Fibroblast of gingiva (primary cell): ENCODE data around the gene PAX3.
A peak's percentile ranks its signal among the peaks of the same experiment; 100 is the strongest.

Source experiments
- DNase-seq: peaks from one replicate; pipeline ENCODE4 v3.0.0-alpha.2; 2011; ENCODE audit warnings: low read depth

Gene PAX3

DNA sequence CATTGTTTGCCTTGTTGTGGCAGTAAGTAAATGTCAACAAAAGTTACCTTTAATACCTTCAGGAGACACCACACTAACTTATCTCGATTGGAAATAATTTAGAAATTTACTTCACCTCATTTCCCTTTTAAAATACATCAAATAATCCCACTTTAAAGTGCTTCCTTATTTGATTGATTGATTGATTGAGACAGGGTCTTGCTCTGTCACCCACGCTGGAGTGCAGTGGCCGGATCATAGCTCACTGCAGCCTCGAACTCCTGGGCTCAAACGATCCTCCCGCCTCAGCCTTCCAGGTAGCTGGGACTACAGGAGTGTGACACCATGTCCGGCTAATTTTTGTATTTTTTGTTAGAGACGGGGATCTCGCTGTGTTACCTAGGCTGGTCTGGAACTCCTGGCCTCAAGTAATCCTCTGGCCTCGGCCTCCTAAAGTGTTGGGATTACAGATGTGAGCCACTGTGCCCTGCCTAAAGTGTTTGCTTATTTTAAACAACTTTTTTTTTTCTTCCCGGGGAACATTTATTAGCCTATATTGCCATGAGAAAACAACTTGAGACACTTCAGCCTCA is 12.0 kb upstream of the PAX3 start:
- DNase-seq: no peak

GRCh38 chr2:222309766-222310165 is 11.0 kb upstream of the PAX3 start:
- no peak for DNase-seq

GRCh38 chr2:222309361-222309760 is 10.6 kb upstream of the PAX3 start:
- DNase-seq: no peak

GRCh38 chr2:222307978-222308730 is 9.4 kb upstream of the PAX3 start:
- DNase-seq: no peak

DNA sequence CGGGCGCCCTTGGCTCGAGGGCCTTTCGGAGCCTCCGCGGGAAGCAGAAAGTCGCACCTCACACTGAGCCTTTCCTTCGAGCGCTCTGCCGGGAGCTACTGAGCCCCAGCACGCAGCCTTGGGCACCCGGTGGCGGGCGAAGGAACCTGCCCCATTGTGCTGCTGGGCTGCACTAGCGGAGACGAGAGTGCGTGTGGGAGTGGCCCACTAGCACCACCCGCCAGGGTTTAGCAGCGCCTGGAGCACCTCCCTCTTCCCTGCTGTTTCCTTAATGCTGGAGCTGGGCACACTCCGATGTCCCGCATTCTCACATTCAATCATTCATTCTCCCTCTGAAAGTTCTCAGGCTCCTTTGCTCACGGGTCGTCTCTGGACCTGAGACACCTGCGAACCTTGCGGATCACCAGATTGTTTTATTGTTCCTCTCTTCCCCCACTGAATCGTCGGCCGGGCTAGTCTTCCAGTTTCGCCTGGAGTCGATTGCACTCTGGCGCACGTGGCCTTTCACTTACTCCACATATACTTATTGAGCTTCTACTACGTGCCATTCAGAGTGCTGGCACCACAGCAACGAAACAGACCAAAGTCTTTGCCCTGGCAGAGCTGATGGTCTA is 8.5 kb upstream of the PAX3 start:
- DNase-seq: no peak

DNA sequence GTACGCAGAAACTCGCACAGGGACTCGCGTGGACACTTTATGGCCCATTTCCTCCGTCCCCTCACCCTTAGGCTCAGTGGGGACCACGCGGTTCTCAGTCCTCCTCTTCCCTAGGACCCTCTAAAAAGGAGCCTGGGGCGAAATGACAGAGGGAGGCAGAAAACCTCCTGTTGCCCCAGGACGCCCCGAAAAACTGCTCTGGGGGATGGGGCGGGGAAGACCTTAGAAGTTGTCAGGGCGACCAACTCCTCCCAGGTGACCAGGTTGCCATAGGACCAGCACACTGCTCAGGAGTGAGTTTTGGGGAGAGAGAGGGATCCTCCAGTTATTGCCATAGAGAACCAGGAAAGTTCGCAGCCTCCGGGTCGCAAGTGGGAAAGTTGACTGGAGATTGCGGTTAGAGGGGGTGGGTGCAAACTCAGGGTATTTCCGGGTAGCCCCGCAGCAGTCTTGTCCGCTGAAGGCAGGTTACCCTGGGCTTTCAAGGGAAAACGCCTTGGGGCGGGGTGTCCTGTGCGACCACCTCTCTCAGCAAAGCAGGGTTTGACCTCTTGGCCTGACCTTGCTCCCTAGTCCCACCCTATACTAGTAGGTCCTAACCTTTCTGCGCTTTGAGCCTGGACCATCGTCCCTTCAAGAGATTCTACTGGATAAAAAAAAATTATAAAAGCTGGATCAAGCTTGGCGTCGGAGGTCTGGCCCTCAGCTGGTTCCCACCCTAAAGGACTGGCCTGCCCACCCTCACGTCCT is 7.8 kb upstream of the PAX3 start:
- no peak for DNase-seq

GRCh38 chr2:222305516-222306392 is 7.0 kb upstream of the PAX3 start:
- peak; percentile 8 for DNase-seq

DNA sequence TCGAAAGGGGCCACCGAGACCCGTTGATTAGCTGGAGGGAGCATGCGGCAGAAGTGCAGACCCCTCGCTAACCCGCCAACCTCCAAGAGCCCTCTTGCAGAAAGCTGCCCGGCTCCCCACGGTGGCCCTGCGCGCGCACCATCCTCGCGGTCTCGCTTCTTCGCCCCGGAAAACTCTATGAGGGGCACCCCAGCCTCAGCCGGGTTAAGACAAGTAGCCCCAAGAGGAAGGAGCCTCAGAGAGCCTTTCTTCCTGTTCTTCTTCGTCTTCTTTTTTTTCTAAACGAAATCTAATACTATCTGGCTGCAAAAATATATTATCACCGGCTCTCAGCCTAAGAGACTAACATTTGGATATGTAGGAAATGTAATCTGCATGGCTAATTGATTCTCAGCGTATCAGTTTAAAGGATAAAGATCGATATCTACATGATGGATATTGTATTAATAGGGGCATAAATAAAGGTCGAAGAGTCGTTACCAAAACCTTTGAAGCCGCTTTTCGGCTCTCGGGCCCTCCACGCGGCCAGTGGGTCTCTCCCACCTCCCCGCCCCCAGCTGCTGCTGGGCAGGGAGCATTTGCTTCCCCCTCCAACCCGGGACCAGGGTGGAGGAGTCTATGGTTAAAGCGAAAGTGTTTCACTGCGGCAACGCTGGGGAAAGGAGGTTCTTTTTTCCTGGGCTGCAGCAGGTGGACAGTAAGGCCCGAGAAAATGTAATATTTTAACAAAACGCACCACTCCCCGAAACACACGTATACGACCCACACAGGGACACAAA is 6.1 kb upstream of the PAX3 start:
- no peak for DNase-seq

DNA sequence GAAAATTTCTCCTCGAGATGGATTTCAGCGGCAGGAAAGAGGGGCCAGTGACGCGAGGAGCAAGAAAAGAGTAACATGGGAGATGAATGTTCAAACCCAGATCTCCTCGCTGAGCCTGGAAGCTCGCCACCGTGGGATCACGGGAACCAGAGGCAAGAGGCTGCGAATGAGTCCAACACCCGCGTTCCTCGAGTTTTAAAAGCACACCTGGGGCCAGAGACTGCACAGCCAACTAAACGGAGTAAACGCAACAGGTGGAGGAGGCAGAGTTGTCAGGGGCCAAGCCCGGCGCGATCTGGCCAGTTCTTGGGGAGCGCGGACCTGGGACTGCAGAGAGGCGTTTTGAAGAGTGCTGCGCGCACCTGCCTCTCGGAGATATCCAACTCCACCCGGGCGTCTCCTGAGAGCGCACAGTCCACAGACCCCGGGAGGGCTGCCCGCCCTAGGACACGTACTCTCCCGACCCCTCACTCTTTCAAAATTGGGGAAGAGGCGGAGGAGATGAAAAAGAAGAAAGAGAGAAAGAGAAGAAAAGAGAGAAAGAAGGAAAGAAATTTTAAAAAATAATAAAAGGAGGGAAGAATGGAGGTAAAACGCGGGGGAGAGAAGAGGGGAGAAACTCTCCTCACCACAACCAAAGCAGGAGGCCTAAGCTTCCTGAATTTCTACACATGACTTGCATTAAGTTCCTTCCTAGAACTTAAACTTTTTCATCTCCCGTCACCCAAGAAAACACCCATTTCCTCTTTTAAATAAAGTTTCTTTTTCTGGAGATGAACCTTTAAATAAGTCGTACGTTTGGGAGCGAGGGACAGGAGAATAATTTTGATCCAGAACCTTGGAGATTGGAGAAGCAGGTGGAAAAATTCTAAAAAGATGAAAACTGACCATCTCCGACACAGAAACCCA is 5.3 kb upstream of the PAX3 start:
- DNase-seq: no peak

- DNase-seq: no peak
Measured at GRCh38 chr2:222303045-222303827, 4.4 kb upstream of the PAX3 start.

DNA sequence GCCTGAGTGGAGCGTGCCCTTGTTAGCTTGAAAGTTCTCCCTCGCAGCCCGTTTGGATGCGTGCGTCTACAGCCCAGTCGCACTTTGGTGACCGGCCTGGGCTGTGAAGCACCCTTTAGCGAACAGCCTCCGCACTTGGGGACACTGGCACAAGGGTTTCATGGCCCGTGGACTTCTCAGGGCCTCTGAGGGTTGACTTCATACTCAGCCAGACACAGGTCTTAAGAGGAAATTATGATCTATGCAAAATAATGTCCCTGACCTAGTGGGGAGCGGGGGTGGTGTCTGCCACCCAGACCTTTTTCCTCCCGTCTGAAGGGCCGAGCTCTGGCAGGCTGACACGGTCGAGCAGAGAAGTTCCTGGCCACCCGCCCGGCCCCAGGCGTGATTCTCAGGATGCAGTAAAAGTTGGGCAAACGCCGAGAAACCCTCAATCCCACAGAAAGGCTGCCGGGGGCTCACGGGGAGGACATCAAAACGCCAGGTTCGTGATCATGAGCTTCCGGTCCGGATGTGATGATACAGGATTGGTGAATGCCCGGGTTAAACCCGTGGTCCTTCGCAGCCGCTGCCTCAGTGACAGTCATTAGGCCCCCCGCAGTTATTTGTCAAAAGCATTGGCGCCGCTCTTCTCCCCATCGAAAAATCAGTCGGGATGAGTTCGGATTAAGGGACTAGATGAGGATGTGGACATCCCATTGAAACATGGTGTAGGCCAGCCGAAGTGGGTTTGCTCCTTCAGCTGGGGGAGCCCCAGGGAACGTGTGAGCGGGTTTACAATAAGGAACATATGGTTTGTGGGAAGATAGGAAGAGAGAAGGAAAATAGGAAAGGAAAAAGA is 3.6 kb upstream of the PAX3 start:
- no peak for DNase-seq

DNA sequence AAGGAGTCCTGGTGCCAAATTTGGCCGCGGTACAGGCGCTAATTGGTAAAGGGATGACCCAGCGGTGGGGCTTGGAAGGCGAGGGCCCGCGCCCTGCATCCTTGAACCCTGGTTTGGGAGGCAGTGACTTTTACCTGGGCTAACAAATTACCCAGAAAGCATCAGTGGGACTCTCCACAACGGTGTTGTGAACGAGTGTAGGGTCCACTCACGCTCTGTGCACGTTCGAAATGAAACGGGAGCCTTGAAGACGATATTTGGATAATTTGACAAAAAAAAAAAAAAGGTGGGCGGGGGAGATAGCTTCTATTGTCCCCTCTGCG is 3.0 kb upstream of the PAX3 start:
- DNase-seq: no peak

DNA sequence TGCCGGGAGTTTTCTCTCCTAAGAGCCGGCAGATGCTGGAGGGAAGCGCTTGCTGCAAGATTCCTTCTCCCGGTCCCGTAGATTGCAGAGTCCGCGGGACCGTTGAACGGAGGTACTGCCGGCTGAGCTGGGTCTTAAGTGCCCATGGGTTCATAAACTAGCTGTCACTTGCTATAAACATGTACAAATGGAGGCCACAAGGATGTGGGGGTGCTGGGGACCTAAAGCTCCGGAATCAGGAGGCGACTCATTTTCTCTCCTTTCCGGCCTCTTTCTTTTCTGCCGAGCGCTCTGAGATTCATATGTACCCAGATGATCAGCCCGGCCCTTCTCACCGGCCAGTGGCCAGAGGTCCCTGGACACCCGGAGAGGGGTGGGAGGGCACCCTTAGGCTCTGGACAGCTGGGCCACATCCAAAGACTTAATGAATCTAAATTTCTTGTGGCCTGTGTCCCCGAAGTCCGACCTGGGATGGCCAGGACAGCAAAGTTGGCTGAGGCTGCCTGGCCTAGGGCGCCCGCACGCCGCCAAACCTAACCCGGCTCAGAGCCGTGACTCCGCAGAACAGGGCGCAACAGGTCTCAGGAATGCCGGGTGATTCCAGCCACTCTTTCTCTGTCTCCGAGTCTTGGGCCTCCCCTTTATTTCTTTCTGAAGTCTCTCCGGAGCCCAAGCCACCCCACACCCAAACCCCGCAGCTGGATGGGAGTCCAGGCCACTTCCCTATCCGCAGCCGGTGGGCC is 2.4 kb upstream of the PAX3 start:
- no peak for DNase-seq

DNA sequence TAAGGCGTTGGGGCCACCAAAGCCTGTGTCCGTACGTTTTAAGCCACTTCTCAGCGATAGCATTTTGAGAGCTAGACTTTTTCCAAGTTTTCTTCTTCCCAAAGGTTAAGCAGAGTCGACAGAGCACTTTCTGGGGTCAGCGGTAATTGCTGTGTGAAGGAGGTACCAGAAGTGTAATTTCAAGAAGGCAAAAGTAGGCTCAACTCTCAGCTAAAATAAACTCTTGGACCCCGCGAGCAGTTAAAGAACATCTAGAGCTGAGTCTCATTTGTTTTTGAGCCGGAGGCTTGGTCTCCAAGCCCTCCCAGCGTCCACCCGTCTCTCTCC is 1.9 kb upstream of the PAX3 start:
- no peak for DNase-seq

DNA sequence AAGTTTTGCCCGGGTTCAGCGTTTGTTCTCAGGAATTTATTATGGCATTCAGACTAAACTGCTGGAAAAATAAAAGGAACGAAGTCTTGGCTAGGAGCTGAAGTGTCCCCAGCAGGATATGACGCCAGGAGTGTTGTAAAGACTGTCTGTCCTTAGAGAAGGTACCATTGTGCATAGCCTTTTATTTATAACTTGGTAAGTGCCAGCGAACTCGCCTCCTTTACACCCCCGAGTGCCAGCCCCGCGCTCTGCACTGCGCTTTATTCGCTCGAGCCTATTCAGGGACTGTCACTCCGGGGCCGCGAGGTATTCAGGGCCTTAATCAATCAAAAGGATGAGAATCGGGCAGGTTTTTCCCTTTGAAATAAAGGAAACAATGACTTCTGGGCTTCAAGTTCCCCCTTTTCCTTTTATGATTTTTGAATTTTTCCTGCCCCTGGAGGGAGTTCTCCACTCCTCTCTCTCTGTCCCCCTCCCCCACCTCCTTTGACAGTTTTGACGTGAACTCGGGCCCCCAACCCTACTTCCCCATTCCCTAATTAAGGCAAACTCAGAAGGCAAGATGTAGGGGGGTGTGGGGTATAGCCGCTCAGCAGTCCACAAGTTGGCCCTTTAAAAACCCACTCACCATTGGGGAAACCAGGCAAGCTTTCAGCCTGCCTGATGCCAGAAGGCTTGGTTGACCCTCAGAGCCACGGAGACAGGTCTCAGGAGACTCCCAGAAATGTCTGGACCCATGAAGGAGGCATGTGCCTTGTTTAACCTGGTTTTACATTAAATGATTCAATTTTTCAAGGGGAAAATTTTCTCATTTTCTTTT is 1.3 kb upstream of the PAX3 start:
- DNase-seq: no peak

DNA sequence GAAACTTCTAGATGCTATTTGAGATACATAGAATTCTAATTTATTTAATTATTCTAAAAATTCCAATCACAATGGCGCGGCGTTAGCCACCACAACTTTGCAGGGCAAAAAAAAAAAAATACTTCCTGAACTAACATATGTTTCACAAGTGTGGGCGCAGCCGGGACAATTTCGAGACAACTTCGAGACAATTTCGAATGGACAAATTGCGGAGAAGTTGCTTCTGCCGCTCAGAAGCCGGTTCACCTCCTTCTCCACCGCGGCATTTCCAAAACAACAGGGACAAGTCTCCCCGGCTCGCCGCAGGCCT is 842 bp downstream of the PAX3 start:
- DNase-seq: no peak

GRCh38 chr2:222297600-222297935 is 1.2 kb downstream of the PAX3 start:
- DNase-seq: no peak
